Endodermal cell (in vitro differentiated cells): ENCODE measurements around the gene PRDM16. TPM values are rescaled to one million over a fixed set of nuclear protein-coding genes. Genes with fewer than 3 reads are reported as not detected.

ENCODE experiments used
- DNase-seq: peaks from one replicate; pipeline ENCODE4 v3.0.0-alpha.2; 2017
- H3K27ac ChIP-seq: 2 replicates; pipeline ENCODE4 v1.5.1; 2013; ENCODE audit warnings: mild to moderate bottlenecking, low read depth, low read length, moderate library complexity
- H3K27me3 ChIP-seq: 2 replicates; pipeline ENCODE4 v1.6.1; 2013; ENCODE audit warnings: mild to moderate bottlenecking, low read length, moderate library complexity; ENCODE audit not compliant: insufficient read depth, control insufficient read depth, poor library complexity, severe bottlenecking
- H3K36me3 ChIP-seq: 2 replicates; pipeline ENCODE4 v1.7.0; 2013; ENCODE audit warnings: mild to moderate bottlenecking, low read length, moderate library complexity; ENCODE audit not compliant: control insufficient read depth, insufficient read depth
- H3K4me1 ChIP-seq: one replicate; pipeline ENCODE4 v1.7.0; 2013; ENCODE audit warnings: low read length; ENCODE audit not compliant: control insufficient read depth, insufficient read depth
- H3K4me3 ChIP-seq: 2 replicates; pipeline ENCODE4 v1.5.1; 2013; ENCODE audit warnings: mild to moderate bottlenecking, low read length, moderate library complexity
- H3K9ac ChIP-seq: 2 replicates; pipeline ENCODE4 v1.6.1; 2013; ENCODE audit warnings: mild to moderate bottlenecking, low read length, moderate library complexity; ENCODE audit not compliant: poor library complexity, severe bottlenecking; ENCODE audit errors: extremely low read depth
- H3K9me3 ChIP-seq: 2 replicates; pipeline ENCODE4 v1.6.1; 2013; ENCODE audit warnings: mild to moderate bottlenecking, low read length, moderate library complexity; ENCODE audit not compliant: control insufficient read depth
- H3K27ac Mint-ChIP-seq: 2 replicates; pipeline ENCODE4 v1.8.0; 2020; ENCODE audit warnings: mixed read lengths
- H3K27me3 Mint-ChIP-seq: 2 replicates; pipeline ENCODE4 v1.8.0; 2021; ENCODE audit warnings: mild to moderate bottlenecking, mixed read lengths; ENCODE audit not compliant: insufficient read depth
- H3K36me3 Mint-ChIP-seq: 2 replicates; pipeline ENCODE4 v1.8.0; 2020; ENCODE audit warnings: low read depth, mixed read lengths
- H3K4me1 Mint-ChIP-seq: 2 replicates; pipeline ENCODE4 v1.8.0; 2020; ENCODE audit warnings: mixed read lengths
- H3K4me3 Mint-ChIP-seq: 2 replicates; pipeline ENCODE4 v1.8.0; 2020; ENCODE audit warnings: mild to moderate bottlenecking, moderate library complexity, mixed read lengths
- H3K9me3 Mint-ChIP-seq: 2 replicates; pipeline ENCODE4 v1.8.0; 2020; ENCODE audit warnings: mild to moderate bottlenecking, mixed read lengths
- WGBS, 2 experiments: methylation state at CpG; one replicate each; pipeline versions ENCODE4 v1.1.5 to v1.1.7; 2013; ENCODE audit warnings: missing lambda C conversion rate in 2 of 2, mixed read lengths in 1 of 2; ENCODE audit not compliant: insufficient coverage in 1 of 2, insufficient read length in 1 of 2; 5-methylcytosine and 5-hydroxymethylcytosine counted together
- total RNA-seq, 2 donors: library from RNA; stranded (reverse); fragmentation: NEBNext Ultra II Directional in 1 of 2; extraction: Animal tissue kit (Norgen Biotek cat#: 25700) in 1 of 2; gene quantifications; 2 replicates in 1 of 2; 3 replicates in 1 of 2; pipeline ENCODE4 v1.2.1, GENCODE V29; 2021
- TF ChIP-seq, protein P1 (sequence below): fragments of 200-600 bp; sonication (generic); conservative IDR thresholded peaks from 2 replicates; pipeline ENCODE4 v1.5.0; 2021; ENCODE audit warnings: antibody characterized with exemption, mild to moderate bottlenecking

The PRDM16 gene
- total RNA-seq, 2 donors from 2014 or later: 2.1 to 4.0 TPM

GRCh38 chr1:3161176-3161840 is 92.3 kb downstream of the PRDM16 start:
- H3K4me1 ChIP-seq: no peaks in the 10 kb centered on the region
- DNase-seq: no peak
- no peak overlapping the region for H3K9ac ChIP-seq
- H3K27ac ChIP-seq: peak overlapping the region; percentile 38
- no peak overlapping the region for H3K27ac Mint-ChIP-seq
- H3K36me3 Mint-ChIP-seq: no peaks in the 10 kb centered on the region
- no peak overlapping the region for H3K4me3 Mint-ChIP-seq
- H3K4me3 ChIP-seq: no peak overlapping the region
- no peaks in the 10 kb centered on the region for H3K4me1 Mint-ChIP-seq
- H3K9me3 ChIP-seq: no peaks in the 10 kb centered on the region
- no peaks in the 10 kb centered on the region for H3K9me3 Mint-ChIP-seq
- H3K36me3 ChIP-seq: no peaks in the 10 kb centered on the region
- WGBS, 2 experiments: 88 to 93% methylated on average over 8 to 30 of the region's 30 CpGs
- no peaks in the 10 kb centered on the region for H3K27me3 Mint-ChIP-seq
- H3K27me3 ChIP-seq: no peaks in the 10 kb centered on the region
- TF ChIP-seq, protein P1, sequence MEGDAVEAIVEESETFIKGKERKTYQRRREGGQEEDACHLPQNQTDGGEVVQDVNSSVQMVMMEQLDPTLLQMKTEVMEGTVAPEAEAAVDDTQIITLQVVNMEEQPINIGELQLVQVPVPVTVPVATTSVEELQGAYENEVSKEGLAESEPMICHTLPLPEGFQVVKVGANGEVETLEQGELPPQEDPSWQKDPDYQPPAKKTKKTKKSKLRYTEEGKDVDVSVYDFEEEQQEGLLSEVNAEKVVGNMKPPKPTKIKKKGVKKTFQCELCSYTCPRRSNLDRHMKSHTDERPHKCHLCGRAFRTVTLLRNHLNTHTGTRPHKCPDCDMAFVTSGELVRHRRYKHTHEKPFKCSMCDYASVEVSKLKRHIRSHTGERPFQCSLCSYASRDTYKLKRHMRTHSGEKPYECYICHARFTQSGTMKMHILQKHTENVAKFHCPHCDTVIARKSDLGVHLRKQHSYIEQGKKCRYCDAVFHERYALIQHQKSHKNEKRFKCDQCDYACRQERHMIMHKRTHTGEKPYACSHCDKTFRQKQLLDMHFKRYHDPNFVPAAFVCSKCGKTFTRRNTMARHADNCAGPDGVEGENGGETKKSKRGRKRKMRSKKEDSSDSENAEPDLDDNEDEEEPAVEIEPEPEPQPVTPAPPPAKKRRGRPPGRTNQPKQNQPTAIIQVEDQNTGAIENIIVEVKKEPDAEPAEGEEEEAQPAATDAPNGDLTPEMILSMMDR: no peak

DNA sequence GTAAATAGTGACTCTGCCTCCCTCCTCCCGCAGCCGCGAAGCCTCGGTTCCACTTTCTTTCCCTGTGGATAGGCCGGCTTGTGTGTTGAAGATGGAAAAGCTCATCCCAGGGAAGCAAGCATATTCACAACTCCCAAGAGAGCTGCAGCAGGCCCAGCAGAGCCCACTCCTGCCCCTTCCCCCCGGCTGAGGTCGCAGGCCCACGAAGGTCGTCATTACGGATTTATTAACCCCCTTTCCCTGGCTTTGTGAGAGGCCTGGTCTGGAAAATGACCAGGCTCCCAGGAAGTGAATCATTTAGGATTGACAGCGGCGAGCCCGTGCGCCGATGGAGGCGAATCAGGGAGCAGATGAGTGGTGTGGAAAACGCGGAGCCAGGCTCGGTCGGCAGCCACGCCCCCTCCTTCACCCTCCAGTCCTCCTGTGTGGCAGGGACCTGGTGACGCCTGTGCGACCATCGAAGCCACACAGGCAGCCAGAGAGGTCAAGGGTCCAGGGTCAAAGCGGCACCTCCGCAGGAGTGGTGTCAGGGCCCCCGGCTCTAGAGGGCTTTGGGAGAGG is 93.4 kb downstream of the PRDM16 start:
- Histone ChIP-seq H3K27ac (no peak overlapping the region), H3K4me3 (no peak overlapping the region), H3K9ac (no peak overlapping the region), H3K9me3 (no peaks in the 10 kb centered on the region), H3K27me3 (no peaks in the 10 kb centered on the region), H3K36me3 (no peaks in the 10 kb centered on the region), H3K4me1 (no peaks in the 10 kb centered on the region)
- Mint-ChIP-seq H3K4me3 (no peak overlapping the region), H3K27ac (no peak overlapping the region), H3K27me3 (no peaks in the 10 kb centered on the region), H3K4me1 (no peaks in the 10 kb centered on the region), H3K9me3 (no peaks in the 10 kb centered on the region), H3K36me3 (no peaks in the 10 kb centered on the region)
- WGBS, 2 experiments: 90 to 91% methylated on average over 11 to 27 of the region's 27 CpGs
- TF ChIP-seq, protein P1: no peak
- DNase-seq: no peak

- no peaks in the 10 kb centered on the region for H3K27me3 ChIP-seq
- H3K36me3 ChIP-seq: no peaks in the 10 kb centered on the region
- H3K9me3 Mint-ChIP-seq: no peaks in the 10 kb centered on the region
- no peaks in the 10 kb centered on the region for H3K9me3 ChIP-seq
- H3K27me3 Mint-ChIP-seq: no peaks in the 10 kb centered on the region
- H3K27ac Mint-ChIP-seq: no peak overlapping the region
- no peaks in the 10 kb centered on the region for H3K4me1 Mint-ChIP-seq
- DNase-seq: no peak
- TF ChIP-seq, protein P1: no peak
- WGBS, 2 experiments: 85% methylated on average over 15 of the region's 15 CpGs
- no peak overlapping the region for H3K27ac ChIP-seq
- H3K4me3 ChIP-seq: no peak overlapping the region
- no peaks in the 10 kb centered on the region for H3K36me3 Mint-ChIP-seq
- no peak overlapping the region for H3K4me3 Mint-ChIP-seq
- no peaks in the 10 kb centered on the region for H3K4me1 ChIP-seq
- no peak overlapping the region for H3K9ac ChIP-seq
Observed at GRCh38 chr1:3163356-3163755, 94.4 kb downstream of the PRDM16 start.
